ENCODE measurements around the gene NECTIN2. TPM values are rescaled to one million over a fixed set of nuclear protein-coding genes. Genes with fewer than 3 reads are reported as not detected.
"Not testable (repeated sequence)": the region's sequence is repeated elsewhere in the genome, so short reads cannot be mapped to it uniquely, and the experiment has no call there.

NECTIN2 gene
- polyA plus RNA-seq, 1 donor from 2014 or later, result not detected

DNA sequence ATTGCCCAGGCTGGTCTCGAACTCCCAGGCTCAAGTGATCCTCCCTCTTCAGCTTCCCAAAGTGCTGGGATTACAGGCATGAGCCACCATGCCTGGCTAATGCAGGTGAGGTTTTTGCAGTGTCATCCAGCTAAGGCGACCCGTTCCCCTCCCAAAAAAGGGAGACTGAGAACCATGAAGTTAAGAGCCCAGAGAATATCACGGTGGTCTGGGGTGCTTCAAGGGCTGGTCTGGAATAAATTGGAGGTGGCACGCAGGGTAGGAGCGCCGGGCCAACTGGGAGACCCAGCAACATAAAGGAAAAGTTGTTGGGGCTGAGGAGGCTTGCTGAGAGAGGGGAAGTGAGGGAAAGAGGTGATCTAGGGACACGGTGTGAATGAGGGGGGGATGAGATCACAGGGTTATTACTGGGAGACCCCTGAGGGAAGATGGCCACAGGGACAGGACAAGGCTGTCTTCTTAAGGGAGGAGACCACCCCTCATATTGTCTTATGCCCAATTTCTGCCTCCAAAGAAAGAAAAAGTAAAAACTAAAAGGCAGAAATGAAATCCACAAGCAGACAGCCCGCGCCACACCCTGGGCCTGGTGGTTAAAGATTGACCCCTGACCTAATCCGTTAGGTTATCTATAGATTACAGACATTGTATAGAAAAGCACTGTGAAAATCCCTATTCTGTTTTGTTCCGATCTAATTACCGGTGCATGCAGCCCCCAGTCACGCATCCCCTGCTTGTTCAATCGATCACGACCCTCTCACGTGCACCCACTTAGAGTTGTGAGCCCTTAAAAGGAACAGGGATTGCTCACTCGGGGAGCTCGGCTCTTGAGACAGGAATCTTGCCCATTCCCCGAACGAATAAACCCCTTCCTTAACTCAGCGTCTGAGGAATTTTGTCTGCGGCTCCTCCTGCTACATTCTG, 67.7 kb downstream of the NECTIN2 start:
- not testable (repeated sequence) for H3K4me1 Mint-ChIP-seq, H3K36me3 Mint-ChIP-seq, H3K27ac Mint-ChIP-seq, H3K9me3 Mint-ChIP-seq
- H3K27me3 Mint-ChIP-seq, result peaks cover 14% of the 10 kb centered on the region
- peak overlapping the region; percentile 80 to 88 (median 87) for H3K4me3 Mint-ChIP-seq

DNA sequence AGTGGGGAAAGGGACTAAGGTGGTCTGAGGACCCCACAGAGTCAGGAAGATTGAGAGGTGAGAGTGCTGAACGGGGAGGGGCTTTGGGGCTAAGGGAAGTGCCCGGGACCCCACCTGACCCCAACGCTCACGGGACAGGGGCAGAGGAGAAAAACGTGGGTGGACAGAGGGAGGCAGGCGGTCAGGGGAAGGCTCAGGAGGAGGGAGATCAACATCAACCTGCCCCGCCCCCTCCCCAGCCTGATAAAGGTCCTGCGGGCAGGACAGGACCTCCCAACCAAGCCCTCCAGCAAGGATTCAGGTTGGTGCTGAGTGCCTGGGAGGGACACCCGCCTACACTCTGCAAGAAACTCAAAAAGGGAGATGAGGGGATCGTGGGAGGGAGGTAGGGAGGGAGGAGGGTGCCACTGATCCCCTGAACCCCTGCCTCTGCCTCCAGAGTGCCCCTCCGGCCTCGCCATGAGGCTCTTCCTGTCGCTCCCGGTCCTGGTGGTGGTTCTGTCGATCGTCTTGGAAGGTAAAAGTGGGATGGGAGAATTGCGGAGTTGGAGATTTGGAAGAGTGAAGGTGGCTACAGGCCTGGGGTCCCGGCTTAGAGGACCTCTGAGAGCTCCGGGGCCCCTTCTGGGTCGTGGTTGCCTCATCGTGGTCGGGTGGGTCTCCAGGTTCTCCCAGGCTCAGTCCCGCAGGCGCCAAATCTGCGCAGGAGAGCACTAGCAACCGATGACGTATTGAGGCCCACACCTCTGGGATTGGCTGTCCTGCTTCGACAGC, 68.5 kb downstream of the NECTIN2 start, which contains the start of gene APOC1:
TSS of gene APOC1 (plus strand) at position 176 of the 774 bp plus-strand sequence. CDS start at position 460, 284 bp downstream.
- Mint-ChIP-seq H3K27me3 (peaks cover 14% of the 10 kb centered on the region), H3K4me3 (peak within 1 kb of the TSS; percentile 86 to 98 (median 92)), H3K27ac (peak within 1 kb of the TSS in 2 of 3 donors; percentile 35 to 74)
- H3K9me3 Mint-ChIP-seq, H3K36me3 Mint-ChIP-seq, H3K4me1 Mint-ChIP-seq: not testable (repeated sequence)

DNA sequence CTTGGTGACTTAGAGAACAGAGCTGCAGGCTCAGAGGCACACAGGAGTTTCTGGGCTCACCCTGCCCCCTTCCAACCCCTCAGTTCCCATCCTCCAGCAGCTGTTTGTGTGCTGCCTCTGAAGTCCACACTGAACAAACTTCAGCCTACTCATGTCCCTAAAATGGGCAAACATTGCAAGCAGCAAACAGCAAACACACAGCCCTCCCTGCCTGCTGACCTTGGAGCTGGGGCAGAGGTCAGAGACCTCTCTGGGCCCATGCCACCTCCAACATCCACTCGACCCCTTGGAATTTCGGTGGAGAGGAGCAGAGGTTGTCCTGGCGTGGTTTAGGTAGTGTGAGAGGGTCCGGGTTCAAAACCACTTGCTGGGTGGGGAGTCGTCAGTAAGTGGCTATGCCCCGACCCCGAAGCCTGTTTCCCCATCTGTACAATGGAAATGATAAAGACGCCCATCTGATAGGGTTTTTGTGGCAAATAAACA, 78.2 kb downstream of the NECTIN2 start:
- Mint-ChIP-seq H3K27ac (no peak overlapping the region), H3K27me3 (peaks cover 17% of the 10 kb centered on the region), H3K9me3 (no peaks in the 10 kb centered on the region), H3K4me1 (peaks cover 3 to 6% (median 4%) of the 10 kb centered on the region in 3 donors), H3K4me3 (no peak overlapping the region), H3K36me3 (peaks cover 2% of the 10 kb centered on the region)

DNA sequence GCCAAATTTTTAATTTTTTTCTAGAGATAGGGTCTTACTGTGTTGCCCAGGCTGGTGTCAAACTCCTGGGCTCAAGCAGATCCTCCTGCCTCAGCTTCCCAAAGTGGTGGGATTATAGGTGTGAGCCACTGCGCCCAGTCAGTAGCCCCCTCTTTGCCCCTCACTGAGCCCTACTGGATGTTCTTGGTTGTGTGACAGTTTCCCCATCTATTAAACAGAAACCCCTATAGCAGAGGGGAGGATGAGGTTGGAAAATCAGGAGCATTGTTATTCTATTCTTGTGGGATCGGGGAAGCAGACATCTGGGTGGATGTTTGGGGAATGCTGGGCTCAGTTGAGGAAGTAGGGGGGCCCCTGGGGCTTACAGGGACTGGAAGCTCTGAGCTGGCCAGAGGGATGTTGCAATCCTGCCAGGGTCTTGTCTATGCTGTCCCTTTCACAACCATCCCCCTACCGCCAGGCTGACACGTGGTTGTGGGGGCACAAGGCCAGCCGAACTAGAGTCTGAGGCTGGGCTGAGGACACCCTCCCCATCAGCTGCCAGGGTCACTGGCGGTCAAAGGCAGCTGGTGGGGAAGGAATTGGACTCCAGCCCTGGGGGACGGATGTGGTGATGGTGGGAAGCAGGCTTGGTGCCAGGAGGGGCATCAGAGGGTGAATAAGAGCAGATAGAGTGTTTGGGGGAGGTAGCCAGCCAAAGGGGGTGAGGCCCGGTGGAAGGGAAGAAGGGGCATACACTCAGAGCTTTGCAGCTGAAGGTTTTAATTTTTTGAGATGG, 79.2 kb downstream of the NECTIN2 start:
- Mint-ChIP-seq H3K27ac (no peak overlapping the region), H3K36me3 (peaks cover 2% of the 10 kb centered on the region), H3K9me3 (no peaks in the 10 kb centered on the region), H3K4me3 (no peak overlapping the region), H3K4me1 (peaks cover 3 to 8% (median 4%) of the 10 kb centered on the region in 3 donors), H3K27me3 (peaks cover 20% of the 10 kb centered on the region)

DNA sequence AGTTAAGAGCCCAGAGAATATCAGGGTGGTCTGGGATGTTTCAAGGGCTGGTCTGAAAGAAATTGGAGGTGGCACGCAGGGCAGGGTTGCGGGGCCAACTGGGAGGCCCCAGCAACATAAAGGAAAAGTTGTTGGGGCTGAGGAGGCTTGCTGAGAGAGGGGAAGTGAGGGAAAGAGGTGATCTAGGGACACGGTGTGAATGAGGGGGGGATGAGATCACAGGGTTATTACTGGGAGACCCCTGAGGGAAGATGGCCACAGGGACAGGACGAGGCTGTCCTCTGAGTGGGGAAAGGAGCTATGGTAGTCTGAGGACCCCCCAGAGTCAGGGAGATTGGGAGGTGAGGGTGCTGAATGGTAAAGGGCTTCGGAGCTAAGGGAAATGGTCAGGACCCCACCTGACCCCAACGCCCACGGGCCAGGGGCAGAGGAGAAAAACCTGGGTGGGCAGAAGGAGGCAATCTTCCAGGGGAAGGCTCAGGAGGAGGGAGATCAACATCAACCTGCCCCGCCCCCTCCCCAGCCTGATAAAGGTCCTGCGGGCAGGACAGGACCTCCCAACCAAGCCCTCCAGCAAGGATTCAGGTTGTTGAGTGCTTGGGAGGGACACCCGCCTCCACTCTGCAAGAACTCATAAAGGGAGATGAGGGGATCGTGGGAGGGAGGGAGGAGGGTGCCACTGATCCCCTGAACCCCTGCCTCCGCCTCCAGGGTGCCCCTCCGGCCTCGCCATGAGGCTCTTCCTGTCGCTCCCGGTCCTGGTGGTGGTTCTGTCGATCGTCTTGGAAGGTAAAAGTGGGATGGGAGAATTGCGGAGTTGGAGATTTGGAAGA, 80.4 kb downstream of the NECTIN2 start:
- Mint-ChIP-seq H3K27ac (peak overlapping the region in 2 of 3 donors; percentile 22 to 86), H3K4me3 (peak overlapping the region in 3 of 4 donors; percentile 23 to 91 (median 75)), H3K27me3 (peaks cover 20% of the 10 kb centered on the region)
- H3K36me3 Mint-ChIP-seq, H3K4me1 Mint-ChIP-seq, H3K9me3 Mint-ChIP-seq: not testable (repeated sequence)

DNA sequence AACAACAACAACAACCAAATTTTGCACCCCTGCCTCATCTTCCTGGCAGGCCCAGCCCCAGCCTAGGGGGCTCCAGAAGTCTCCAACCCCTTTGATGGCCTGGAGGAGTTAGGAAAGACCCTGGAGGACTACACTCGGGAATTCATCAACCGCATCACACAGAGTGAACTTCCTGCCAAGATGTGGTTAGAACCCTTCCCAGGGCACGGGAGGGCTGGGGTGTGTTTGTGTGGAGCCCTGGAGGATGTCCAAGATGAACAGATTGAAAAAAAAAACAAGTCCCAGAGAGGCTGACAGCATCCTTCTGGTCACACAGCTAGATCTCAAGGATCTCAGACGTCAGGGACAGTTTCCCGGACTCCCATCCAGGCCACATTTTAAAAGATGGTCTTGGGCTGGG, 81.6 kb downstream of the NECTIN2 start:
- no peak overlapping the region for H3K27ac Mint-ChIP-seq
- peaks cover 20% of the 10 kb centered on the region for H3K27me3 Mint-ChIP-seq
- H3K4me3 Mint-ChIP-seq, result no peak overlapping the region
- no peaks in the 10 kb centered on the region for H3K9me3 Mint-ChIP-seq
- no peaks in the 10 kb centered on the region for H3K36me3 Mint-ChIP-seq
- H3K4me1 Mint-ChIP-seq, result peaks cover 3 to 6% (median 4%) of the 10 kb centered on the region in 3 donors

DNA sequence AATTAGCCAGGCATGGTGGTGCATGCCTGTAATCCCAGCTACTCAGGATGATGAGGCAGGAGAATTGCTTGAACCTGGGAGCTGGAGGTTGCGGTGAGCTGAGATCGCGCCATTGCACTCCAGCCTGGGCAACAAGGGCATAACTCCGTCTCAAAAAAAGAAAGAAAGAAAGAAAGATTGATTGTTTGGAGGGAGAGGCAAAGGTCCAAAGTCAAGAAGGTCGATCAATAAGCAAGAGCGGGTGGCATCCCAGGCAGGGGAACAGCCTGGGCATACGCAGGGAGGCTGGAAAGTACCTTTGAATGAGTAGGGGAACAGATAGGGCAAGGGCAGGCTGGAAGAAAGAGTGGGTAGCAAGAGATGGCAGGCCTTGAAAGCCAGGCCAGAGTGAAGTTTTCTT, 84.0 kb downstream of the NECTIN2 start:
- Mint-ChIP-seq H3K9me3 (no peaks in the 10 kb centered on the region), H3K27me3 (peaks cover 24% of the 10 kb centered on the region), H3K4me3 (peak overlapping the region in 1 of 4 donors; percentile 28), H3K27ac (no peak overlapping the region), H3K4me1 (peaks cover 3 to 10% (median 4%) of the 10 kb centered on the region in 3 donors), H3K36me3 (no peaks in the 10 kb centered on the region)

GRCh38 chr19:44931541-44931940, 85.4 kb downstream of the NECTIN2 start:
- Mint-ChIP-seq H3K4me3 (no peak overlapping the region), H3K36me3 (no peaks in the 10 kb centered on the region), H3K27ac (no peak overlapping the region), H3K9me3 (no peaks in the 10 kb centered on the region), H3K4me1 (peaks cover 3 to 9% (median 4%) of the 10 kb centered on the region in 3 donors), H3K27me3 (peaks cover 13% of the 10 kb centered on the region)

Other genes starting within 250 kb of the NECTIN2 start
- gene IGSF23, start 232.7 kb upstream of the NECTIN2 start, polyA plus RNA-seq, result not detected
- not detected for gene PVR, start 202.4 kb upstream of the NECTIN2 start, polyA plus RNA-seq
- gene CEACAM19, start 174.8 kb upstream of the NECTIN2 start, polyA plus RNA-seq, result not detected
- gene CEACAM16, start 147.1 kb upstream of the NECTIN2 start, polyA plus RNA-seq, result not detected
- gene BCL3, start 97.6 kb upstream of the NECTIN2 start, polyA plus RNA-seq, result 12.6 TPM
- gene CBLC, start 68.4 kb upstream of the NECTIN2 start, polyA plus RNA-seq, result not detected
- gene BCAM, start 37.2 kb upstream of the NECTIN2 start, polyA plus RNA-seq, result not detected
- 42.6 TPM for gene TOMM40, start 45.0 kb downstream of the NECTIN2 start, polyA plus RNA-seq
- not detected for gene APOE, start 59.5 kb downstream of the NECTIN2 start, polyA plus RNA-seq
- not detected for gene APOC1, start 68.3 kb downstream of the NECTIN2 start, polyA plus RNA-seq
- not detected for gene APOC4, start 95.9 kb downstream of the NECTIN2 start, polyA plus RNA-seq
- gene APOC2, start 99.8 kb downstream of the NECTIN2 start, polyA plus RNA-seq, result not detected
- 29.2 TPM for gene CLPTM1, start 109.1 kb downstream of the NECTIN2 start, polyA plus RNA-seq
- gene RELB, start 155.2 kb downstream of the NECTIN2 start, polyA plus RNA-seq, result 89.8 TPM
- gene CLASRP, start 192.7 kb downstream of the NECTIN2 start, polyA plus RNA-seq, result 27.0 TPM
- 74.4 TPM for gene ZNF296, start 230.2 kb downstream of the NECTIN2 start, polyA plus RNA-seq
- gene GEMIN7, start 233.0 kb downstream of the NECTIN2 start, polyA plus RNA-seq, result 115 TPM
- gene PPP1R37, start 246.9 kb downstream of the NECTIN2 start, polyA plus RNA-seq, result 2.3 TPM

All from IgD-negative memory B cell (primary cell).